ENCODE results near the gene GDF2. TPM values are rescaled to one million over a fixed set of nuclear protein-coding genes. Genes with fewer than 3 reads are reported as not detected.

GDF2 gene
- total RNA-seq, 4 donors from 2014 or later, result not detected

DNA sequence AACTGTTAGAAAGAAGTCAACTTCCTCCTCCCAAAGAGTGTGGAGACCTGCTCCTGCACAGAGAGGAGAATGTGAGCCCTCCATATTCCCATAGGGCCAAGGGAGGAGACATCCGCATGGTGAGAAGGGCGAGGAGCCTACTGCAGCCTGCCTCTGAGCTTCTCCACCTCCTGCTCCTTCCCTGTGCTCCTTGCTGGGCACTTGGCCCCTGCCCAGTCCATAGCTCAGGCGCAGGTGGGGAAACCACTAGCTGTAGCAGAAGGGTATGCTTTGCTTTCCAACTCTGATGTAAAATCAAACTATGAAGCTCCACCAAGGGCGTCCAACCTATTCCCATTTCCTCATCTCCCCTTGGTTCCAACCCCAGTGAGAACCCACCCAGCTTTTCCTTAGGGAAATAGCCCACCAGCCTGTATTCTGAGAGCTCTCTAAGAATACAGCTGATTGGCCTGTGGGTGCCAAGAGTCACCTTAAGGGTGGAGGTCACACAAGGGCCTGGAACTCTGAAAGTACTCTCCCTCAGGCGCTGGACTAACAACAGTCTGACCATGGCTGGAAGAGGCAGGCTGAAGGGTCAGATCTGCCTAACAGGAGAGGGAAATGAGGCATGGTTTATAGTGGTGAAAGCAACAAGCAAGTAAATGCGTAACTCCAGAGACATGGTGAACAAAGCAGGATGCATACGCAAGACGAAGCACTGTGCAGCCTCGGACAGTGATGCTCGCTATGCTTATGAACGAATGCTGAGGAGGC, 47.9 kb downstream of the GDF2 start:
- WGBS, 2 donors, result 96 to 97% methylated on average over 11 of the region's 11 CpGs

DNA sequence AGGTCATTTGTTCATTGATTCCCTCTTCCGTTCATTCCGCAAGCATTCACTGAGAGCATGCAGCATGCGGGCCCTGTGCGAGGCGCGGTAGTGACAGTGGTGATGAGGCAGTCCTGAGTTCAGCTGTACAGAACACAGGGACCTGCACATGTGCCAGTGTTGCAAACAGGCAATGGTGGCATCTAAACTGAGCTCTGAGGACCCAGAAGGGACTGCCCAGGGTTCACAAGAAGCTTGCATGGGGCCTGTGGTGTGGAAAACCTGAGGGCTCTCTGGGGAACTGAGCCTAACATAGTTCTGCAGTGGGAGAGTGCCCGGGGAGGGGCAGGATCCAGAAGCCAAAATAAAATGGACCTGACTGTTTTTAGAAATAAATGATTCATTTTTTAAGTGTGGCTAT, 48.6 kb downstream of the GDF2 start:
- intact Hi-C loops (cut with DNase I), result no loop called here
- no peaks in the 10 kb centered on the region for H3K27me3 ChIP-seq
- no peaks in the 10 kb centered on the region for H3K9me3 ChIP-seq
- H3K27ac ChIP-seq, result no peak overlapping the region
- TF ChIP-seq, protein P1, sequence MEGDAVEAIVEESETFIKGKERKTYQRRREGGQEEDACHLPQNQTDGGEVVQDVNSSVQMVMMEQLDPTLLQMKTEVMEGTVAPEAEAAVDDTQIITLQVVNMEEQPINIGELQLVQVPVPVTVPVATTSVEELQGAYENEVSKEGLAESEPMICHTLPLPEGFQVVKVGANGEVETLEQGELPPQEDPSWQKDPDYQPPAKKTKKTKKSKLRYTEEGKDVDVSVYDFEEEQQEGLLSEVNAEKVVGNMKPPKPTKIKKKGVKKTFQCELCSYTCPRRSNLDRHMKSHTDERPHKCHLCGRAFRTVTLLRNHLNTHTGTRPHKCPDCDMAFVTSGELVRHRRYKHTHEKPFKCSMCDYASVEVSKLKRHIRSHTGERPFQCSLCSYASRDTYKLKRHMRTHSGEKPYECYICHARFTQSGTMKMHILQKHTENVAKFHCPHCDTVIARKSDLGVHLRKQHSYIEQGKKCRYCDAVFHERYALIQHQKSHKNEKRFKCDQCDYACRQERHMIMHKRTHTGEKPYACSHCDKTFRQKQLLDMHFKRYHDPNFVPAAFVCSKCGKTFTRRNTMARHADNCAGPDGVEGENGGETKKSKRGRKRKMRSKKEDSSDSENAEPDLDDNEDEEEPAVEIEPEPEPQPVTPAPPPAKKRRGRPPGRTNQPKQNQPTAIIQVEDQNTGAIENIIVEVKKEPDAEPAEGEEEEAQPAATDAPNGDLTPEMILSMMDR (IDR thresholded peaks at IDR 0.05), result no peak
- no peak for TF ChIP-seq POLR2A (IDR thresholded peaks at IDR 0.05)
- no peak for DNase-seq
- H3K4me3 ChIP-seq (replicated peaks in 1 of 3), result no peak overlapping the region
- H3K36me3 ChIP-seq, result no peaks in the 10 kb centered on the region
- no peaks in the 10 kb centered on the region for H3K4me1 ChIP-seq
- WGBS, 2 donors, result 87 to 95% methylated on average over 7 of the region's 7 CpGs

More for the DNA sequence above, 47.9 kb downstream of the GDF2 start:
- no peak overlapping the region for H3K4me3 ChIP-seq (replicated peaks in 1 of 3)
- TF ChIP-seq, protein P1 (IDR thresholded peaks at IDR 0.05), result no peak
- no peak for TF ChIP-seq POLR2A (IDR thresholded peaks at IDR 0.05)
- DNase-seq, result no peak
- intact Hi-C loops (cut with DNase I), result no loop called here
- no peaks in the 10 kb centered on the region for H3K27me3 ChIP-seq
- H3K27ac ChIP-seq, result no peak overlapping the region
- H3K36me3 ChIP-seq, result no peaks in the 10 kb centered on the region
- H3K4me1 ChIP-seq, result no peaks in the 10 kb centered on the region
- no peaks in the 10 kb centered on the region for H3K9me3 ChIP-seq

DNA sequence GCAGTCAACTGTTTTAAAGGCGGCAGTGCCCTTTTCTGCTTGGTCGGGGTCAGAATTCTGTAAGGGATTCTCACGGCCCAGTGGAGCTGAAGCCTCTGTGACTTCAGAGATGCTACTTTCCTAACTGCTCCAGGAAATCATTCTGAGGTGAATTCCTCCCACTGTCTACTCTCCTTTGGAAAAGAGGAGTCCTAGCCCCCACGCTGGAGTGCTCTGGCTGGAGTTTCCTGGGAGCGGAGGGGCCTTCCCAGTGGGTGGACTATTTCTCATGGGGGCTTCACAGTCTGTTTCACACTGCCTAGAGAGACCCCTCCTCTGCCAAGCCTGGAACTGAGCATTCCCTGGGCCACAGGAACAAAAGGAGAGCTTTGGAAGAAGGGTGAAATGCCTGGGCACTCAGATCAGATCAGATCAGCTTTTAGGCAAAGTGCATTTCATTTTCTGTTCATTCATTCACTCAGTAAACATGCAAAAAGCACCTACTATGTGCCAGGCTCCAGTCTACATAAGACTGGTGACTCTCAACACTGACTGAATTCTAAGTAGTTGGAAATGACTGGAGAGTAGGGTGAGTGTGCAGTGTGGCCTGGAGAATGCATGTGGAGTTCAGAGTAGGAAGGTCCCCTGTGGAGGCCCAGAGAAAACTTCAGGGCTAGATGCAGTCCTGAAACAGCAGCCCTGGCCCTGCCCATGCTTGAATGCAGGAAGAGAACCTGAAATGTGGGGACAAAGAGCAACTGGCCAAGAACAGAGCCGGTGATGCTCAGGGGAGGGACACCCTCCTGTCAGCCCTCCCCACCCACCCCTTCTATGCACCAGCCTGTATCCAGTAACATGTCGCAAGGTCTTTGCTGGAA, 49.6 kb downstream of the GDF2 start:
- TF ChIP-seq POLR2A (IDR thresholded peaks at IDR 0.05), result no peak
- TF ChIP-seq, protein P1 (IDR thresholded peaks at IDR 0.05), result no peak
- DNase-seq, result no peak
- Histone ChIP-seq H3K9me3 (no peaks in the 10 kb centered on the region), H3K4me3 (replicated peaks in 1 of 3) (no peak overlapping the region), H3K27me3 (no peaks in the 10 kb centered on the region), H3K4me1 (no peaks in the 10 kb centered on the region), H3K36me3 (no peaks in the 10 kb centered on the region), H3K27ac (no peak overlapping the region)
- intact Hi-C loops (cut with DNase I), result no loop called here
- 79 to 86% methylated on average over 7 of the region's 7 CpGs for WGBS, 2 donors

DNA sequence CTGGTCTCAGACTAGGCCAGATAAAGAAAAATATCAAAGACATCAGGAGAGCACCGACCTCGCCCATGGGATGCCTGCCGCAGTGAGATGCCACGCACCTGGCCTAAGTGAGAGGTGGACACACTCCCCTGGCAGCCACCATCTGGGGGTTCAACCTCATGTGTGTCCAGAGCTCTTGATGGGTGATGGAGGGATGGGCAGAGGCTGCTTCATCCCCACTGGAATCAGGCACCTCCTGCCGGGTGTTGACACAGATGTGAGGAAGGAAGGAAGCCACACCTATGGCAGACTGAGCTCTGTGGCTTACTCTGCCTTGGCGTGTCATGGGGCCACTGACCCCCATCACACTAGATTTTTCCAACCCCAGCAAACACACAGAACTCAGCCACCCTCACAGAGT, 50.5 kb downstream of the GDF2 start:
- intact Hi-C loops (cut with DNase I), result no loop called here
- DNase-seq, result no peak
- Histone ChIP-seq H3K27me3 (no peaks in the 10 kb centered on the region), H3K4me3 (replicated peaks in 1 of 3) (no peak overlapping the region), H3K36me3 (no peaks in the 10 kb centered on the region), H3K4me1 (no peaks in the 10 kb centered on the region), H3K27ac (no peak overlapping the region), H3K9me3 (no peaks in the 10 kb centered on the region)
- 84 to 90% methylated on average over 6 of the region's 6 CpGs for WGBS, 2 donors
- TF ChIP-seq POLR2A (IDR thresholded peaks at IDR 0.05), result no peak
- TF ChIP-seq, protein P1 (IDR thresholded peaks at IDR 0.05), result no peak

Measured in thyroid gland (tissue), 4 donors.